DND-41 (cell line): ENCODE results near the gene TMEFF1.

Source experiments
- EZH2 ChIP-seq: IDR thresholded peaks from 3 replicates; pipeline ENCODE4 v1.6.1; 2012; ENCODE audit warnings: borderline replicate concordance, low read depth, mild to moderate bottlenecking, moderate library complexity, low read length, inconsistent platforms; ENCODE audit not compliant: severe bottlenecking
- TF ChIP-seq, protein P1 (sequence below): IDR thresholded peaks from 2 replicates; pipeline ENCODE4 v1.5.1; 2012; ENCODE audit warnings: borderline replicate concordance, low read length, moderate library complexity, mild to moderate bottlenecking; ENCODE audit not compliant: poor library complexity, severe bottlenecking; ENCODE audit errors: extremely low read depth

GRCh38 chr9:100595391-100596199, 122.6 kb downstream of the TMEFF1 start:
- no peak for TF ChIP-seq EZH2
- TF ChIP-seq, protein P1, sequence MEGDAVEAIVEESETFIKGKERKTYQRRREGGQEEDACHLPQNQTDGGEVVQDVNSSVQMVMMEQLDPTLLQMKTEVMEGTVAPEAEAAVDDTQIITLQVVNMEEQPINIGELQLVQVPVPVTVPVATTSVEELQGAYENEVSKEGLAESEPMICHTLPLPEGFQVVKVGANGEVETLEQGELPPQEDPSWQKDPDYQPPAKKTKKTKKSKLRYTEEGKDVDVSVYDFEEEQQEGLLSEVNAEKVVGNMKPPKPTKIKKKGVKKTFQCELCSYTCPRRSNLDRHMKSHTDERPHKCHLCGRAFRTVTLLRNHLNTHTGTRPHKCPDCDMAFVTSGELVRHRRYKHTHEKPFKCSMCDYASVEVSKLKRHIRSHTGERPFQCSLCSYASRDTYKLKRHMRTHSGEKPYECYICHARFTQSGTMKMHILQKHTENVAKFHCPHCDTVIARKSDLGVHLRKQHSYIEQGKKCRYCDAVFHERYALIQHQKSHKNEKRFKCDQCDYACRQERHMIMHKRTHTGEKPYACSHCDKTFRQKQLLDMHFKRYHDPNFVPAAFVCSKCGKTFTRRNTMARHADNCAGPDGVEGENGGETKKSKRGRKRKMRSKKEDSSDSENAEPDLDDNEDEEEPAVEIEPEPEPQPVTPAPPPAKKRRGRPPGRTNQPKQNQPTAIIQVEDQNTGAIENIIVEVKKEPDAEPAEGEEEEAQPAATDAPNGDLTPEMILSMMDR = peak; percentile 75
